HL-60/S4 treated with retinoic acid at 250 ng/mL for 4 days and 3 days (cell line): Measurements from ENCODE around the gene SLC25A26.

ENCODE experiments used
- in situ Hi-C: fragments of 300-500 bp; cut with MboI; formaldehyde crosslinking; loops from 2 replicates; pipeline ENCODE4 v1.7.0; 2022; ENCODE audit warnings: low sequenced_read_pairs

The SLC25A26 gene

GRCh38 chr3:66363148-66363547 lies 142.3 kb downstream of the SLC25A26 start:
- in situ Hi-C loops, result no loop called here

DNA sequence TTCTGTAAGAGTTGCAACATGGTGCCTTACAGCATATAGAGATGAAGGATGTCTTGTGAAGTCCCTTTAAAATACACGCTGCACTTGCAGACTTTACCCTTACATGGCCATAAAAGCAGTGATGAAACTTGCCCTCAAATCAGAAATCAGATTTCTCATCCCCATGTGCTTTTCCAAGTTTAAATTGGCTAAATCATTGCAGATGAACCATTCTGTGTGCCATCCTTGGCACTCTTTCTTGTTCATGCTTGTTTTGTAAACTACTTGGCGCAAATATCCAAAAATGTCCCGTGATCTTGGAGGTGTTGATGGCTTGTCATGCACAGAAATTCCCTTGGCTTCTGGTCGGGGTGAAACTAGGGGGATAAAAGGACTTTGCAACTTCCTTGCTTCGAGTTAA lies 144.3 kb downstream of the SLC25A26 start:
- in situ Hi-C loops, result no loop called here

- in situ Hi-C loops, result no loop called here
These were observed 145.9 kb downstream of the SLC25A26 start for GRCh38 chr3:66366747-66367146.

GRCh38 chr3:66367979-66368378 lies 147.2 kb downstream of the SLC25A26 start:
- in situ Hi-C loops, result no loop called here

- in situ Hi-C loops, result no loop called here
These were observed 149.4 kb downstream of the SLC25A26 start for GRCh38 chr3:66370179-66370578.

DNA sequence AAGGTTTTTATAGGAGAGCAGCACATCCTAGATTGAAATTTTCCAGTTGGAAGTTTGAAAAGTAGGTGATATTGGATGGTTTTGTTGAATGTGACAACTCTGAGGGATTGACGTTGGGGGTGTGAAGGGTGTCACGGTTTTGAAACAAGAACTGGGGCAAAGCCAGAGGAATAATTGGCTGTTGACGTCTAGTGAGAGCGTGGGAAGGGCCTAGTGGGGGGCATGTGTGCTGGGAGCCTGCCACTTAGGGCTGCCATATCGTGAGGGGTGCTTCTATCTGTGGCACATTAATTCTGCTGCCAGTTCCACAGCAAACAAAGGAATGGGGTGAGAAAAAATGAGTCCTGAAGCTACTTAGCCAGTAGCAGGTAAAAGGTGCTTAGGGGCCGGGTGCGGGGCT lies 150.6 kb downstream of the SLC25A26 start:
- in situ Hi-C loops, result no loop called here

GRCh38 chr3:66372681-66373350 lies 152.0 kb downstream of the SLC25A26 start:
- in situ Hi-C loops, result no loop called here

GRCh38 chr3:66376568-66376967 lies 155.8 kb downstream of the SLC25A26 start:
- in situ Hi-C loops, result no loop called here

DNA sequence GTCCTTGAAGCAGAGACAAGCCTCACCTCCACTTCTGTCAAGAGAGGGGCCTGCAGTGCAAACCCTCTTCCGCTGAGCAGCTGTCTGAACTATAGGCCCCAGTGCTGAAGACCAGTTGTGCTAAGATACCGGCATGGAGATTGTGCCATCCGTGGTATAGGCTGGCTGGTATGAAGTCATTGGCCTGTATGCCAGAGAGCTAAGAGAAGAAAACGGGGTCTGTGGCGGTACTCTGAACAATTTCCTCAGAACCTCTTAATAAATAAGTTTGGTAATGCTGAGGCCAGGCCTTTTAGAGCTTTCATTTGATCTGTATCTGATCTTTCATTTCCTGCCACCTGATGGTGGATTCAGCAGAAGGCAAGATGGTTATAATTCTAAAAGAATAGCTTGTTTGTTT lies 157.0 kb downstream of the SLC25A26 start:
- in situ Hi-C loops, result no loop called here

DNA sequence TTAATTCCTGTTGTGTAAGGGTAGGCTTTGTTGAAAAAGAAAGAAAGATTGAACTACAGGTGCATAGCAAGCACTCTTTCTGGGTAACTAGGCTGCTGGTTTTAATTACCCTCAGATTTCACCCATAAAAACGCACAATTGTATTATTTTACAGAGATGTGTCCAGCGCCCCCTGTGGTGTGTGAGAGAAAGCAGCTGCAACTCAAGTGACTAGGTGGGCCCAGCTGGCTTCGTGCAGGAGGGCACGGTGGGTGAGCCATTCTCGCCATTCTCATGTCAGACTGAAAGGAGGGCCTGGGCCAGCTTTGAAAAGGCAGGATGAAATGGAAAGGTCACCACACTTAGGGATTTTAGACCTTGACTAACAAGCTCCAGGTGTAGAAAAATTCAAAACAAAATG lies 157.5 kb downstream of the SLC25A26 start:
- in situ Hi-C loops, result no loop called here

GRCh38 chr3:66379565-66379964 lies 158.8 kb downstream of the SLC25A26 start:
- in situ Hi-C loops, result no loop called here

DNA sequence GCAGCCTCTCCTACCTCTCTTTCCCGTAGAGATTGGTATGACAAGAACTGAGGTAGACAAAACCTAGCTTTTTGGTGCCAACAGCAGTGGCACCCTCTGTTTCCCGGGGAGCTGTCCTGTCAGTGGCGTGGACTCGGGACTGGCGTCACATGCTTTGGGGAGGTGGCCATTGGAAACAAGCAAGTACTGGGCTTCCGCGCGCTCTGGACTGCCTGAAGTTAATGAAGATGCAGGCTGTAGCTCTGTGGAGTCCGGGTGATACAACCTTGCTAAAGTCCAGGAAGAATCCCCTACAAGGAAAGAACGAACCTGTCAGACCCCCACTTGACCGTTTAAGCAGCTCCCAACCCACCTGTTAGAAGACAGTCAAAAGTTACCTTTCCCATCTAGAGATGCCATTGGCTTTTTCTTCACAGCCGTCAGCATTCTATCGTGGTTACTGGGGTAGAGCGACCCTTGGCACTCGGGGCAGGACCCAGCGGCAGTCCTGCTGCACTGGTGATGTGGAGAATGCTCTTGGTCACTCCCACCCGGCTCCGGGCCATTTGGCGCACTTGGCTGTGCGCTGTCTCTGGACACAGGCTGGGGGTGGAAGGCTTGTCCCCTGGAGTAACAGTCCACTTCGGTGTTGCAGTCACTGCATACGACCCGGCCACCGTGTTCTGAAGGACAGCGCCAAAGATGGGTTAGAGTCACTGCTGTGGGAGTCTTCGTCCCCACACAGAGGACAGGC lies 159.6 kb downstream of the SLC25A26 start:
- in situ Hi-C loops, result no loop called here

DNA sequence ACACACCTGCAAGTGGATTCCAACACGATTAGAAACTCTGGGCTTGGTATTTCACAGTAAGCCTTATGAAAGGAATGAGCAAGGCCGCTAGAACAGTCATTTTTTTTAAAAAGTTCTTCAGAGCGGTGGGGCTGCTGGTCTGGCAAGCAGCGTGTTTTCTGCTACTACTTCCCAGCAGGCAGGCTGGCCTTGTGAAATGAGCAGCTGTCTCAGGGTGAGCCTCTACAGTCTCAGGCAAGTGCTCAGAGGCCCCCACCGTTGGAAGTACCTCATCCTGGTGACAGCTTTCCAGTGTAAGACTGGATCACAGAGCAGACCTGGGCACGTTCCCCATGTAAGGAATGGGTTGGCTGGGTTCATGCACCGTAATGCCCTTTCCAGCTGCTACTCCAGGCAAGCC lies 160.8 kb downstream of the SLC25A26 start:
- in situ Hi-C loops, result no loop called here

DNA sequence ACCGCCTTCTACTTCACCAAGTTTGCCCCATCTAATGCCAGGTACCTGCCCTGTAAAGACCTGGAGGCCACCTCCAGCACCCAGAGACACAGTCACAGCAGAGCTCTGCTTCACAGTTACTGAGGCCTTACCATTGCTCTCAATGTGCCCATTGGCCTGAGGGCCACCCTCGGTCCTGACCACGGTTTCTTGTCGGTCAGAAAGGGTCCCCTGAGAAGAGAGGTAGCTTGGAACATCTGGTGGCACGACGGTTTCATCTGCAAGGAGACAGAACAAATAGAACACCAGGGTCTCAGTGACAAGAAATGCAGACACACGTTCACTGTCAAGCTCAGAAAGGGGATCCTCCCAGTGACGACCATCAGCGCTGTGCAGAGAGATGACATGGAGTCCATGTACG lies 161.3 kb downstream of the SLC25A26 start:
- in situ Hi-C loops, result no loop called here

DNA sequence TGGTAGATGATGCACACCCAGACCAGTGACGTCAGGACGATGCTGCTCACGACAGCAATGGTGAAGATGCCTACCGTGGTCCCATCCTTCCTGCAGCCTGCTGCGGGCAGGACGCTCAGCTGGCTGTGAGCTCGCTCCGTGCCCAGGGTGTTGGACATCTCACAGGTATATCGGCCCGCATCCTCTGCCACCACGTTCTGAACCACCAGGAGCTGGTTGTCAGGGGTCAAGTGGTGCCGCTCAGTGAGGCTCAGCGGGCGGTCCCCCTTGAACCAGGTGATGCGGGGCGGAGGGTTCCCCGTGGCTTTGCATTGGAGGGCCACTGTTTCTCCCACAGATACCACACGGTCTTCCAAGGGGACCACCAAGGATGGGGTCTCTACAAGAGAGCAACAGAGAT lies 162.2 kb downstream of the SLC25A26 start:
- in situ Hi-C loops, result no loop called here

- in situ Hi-C loops, result no loop called here
These were observed 163.4 kb downstream of the SLC25A26 start for GRCh38 chr3:66383998-66384745.

- in situ Hi-C loops, result no loop called here
These were observed 164.3 kb downstream of the SLC25A26 start for GRCh38 chr3:66385066-66385465.

DNA sequence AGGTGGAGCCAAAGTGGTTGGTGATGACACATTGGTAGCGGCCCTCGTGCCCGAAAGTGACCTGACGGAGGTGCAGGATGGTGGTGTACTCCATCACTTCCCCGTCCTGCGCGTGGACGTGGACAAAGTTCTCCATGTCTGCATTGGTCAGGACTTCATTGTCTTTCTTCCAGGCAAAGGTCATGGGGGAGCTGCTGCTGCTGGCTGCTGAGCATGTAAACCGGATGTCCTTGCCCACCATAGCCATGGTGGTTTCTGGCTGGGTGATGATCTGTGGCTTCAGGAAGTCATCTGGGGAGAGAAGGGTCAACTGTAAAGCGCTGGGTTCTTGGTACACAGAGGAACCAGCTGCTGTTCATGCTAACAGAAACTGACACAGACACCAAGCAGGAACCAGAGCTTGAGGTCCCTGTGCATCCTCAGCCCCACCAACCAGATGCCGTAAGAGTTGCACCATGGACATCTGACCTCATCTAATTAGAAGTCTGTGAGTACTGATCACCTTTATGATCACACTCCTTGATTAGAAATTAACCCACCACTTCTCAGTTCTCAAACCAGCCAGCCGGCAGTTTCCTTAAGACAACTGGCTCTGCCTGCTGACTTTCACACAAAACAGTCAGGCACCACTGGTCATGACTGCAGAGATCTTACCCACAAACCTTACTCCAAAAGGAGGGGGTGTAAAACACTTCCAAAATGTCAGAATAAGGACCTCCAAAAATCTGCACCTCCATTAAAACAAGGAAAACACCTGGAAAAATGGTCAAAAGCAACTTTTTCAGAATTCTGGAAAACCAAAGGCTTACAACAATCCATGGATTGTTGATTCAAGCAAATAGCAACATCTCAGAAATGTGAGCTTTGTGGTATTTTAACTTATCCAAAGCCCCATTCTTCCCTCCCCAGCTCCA lies 165.5 kb downstream of the SLC25A26 start:
- in situ Hi-C loops, result no loop called here

GRCh38 chr3:66386925-66387650 lies 166.3 kb downstream of the SLC25A26 start:
- in situ Hi-C loops, result no loop called here

DNA sequence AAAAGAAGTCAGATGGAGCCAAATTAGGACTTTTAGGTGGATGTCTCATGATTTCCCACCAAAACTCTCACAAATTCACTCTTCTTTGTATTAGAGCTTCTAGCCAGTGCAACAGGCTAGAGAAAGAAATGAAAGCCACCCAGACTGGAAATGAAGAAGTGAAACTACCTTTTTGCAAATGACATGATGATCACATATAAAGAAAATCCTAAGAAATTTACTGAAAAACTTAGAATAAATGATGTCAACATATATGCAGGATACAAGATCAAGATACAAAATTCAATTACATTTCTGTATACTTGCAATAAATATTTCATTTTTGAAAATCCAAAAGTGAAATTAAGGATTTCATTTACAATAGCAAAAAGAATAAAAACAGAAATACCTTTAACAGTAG lies 169.2 kb downstream of the SLC25A26 start:
- in situ Hi-C loops, result no loop called here
